ENCODE results near the gene OR2B2.
A peak's percentile ranks its signal among the peaks of the same experiment; 100 is the strongest.
"Not testable (repeated sequence)": the region's sequence is repeated elsewhere in the genome, so short reads cannot be mapped to it uniquely, and the experiment has no call there.

Gene OR2B2

GRCh38 chr6:27911956-27912446, at the start of gene OR2B2:
Gene OR2B2, minus strand, starts transcription at chr6:27912396. Its CDS starts 77 bp downstream, at chr6:27912319.
- no peak for DNase-seq

GRCh38 chr6:27957516-27957915, 45.3 kb upstream of the OR2B2 start:
- no peak for DNase-seq

DNA sequence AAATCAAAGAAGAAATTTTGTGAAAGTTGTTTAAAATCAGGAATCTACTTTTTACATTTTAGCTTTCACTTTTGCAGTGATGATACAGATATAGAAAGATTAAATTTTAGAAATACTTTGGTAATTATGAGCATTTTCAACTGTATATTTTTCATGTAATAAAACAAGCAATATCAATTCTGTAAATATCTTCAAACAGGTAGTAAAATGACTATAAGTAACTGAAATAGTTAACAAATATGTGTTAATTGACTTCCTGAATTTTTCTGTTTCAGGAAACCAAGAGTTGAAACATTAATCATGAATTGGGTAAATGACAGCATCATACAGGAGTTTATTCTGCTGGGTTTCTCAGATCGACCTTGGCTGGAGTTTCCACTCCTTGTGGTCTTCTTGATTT, 44.7 kb upstream of the OR2B2 start, which contains the start of gene OR2B6:
OR2B6 (plus strand) TSS at position 301 of the 400 bp plus-strand sequence; CDS start at position 301, 0 bp downstream.
- no peak for DNase-seq

GRCh38 chr6:27951040-27951439, 38.8 kb upstream of the OR2B2 start:
- no peak for DNase-seq

DNA sequence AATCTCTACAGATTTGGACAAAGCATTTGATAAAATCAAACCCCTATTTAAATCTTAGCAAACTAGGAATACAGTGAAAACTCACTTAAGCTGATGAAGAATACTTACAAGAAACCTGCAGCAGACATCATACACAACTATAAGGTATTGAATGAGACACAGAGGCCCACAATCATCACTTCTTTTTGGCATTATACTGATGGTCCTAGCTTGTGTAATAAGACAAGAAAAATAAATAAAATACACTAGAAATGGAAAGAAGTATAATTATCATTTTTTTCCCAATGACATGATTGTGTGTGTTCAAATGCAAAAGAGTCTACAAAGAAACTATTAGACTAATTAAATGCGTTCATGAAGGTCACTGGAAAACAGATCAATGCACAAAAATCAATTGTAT, 36.0 kb upstream of the OR2B2 start:
- DNase-seq = no peak

- not testable (repeated sequence) for DNase-seq
These were observed 30.9 kb upstream of the OR2B2 start for GRCh38 chr6:27943072-27943471.

DNA sequence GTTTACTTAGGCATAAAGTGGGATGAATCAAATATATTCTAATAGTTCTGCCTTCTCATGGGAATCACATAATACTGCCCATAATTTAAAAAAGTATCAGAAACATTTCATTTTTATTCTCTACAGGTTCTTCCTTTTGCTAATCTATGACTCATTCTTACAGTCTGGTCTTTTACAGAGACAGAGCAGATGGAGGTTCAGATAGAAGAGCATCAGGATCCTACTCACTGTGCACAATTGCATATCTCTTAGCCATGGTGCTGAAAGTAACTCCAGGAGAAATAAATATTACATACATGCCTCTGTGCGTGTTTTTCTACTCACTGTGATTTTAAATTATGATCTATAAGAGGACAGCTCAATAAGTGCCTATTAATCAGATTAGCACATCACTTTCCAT, 28.6 kb upstream of the OR2B2 start:
- DNase-seq = no peak

- no peak for DNase-seq
These were observed 19.0 kb upstream of the OR2B2 start for GRCh38 chr6:27931209-27931608.

- not testable (repeated sequence) for DNase-seq
These were observed 17.7 kb upstream of the OR2B2 start for GRCh38 chr6:27929930-27930329.

- DNase-seq = not testable (repeated sequence)
These were observed 15.8 kb upstream of the OR2B2 start for GRCh38 chr6:27928041-27928440.

- no peak for DNase-seq
These were observed 12.0 kb upstream of the OR2B2 start for GRCh38 chr6:27924179-27924578.

- no peak for DNase-seq
These were observed 10.8 kb upstream of the OR2B2 start for GRCh38 chr6:27922949-27923348.

GRCh38 chr6:27908017-27908416, 4.2 kb downstream of the OR2B2 start:
- no peak for DNase-seq

DNA sequence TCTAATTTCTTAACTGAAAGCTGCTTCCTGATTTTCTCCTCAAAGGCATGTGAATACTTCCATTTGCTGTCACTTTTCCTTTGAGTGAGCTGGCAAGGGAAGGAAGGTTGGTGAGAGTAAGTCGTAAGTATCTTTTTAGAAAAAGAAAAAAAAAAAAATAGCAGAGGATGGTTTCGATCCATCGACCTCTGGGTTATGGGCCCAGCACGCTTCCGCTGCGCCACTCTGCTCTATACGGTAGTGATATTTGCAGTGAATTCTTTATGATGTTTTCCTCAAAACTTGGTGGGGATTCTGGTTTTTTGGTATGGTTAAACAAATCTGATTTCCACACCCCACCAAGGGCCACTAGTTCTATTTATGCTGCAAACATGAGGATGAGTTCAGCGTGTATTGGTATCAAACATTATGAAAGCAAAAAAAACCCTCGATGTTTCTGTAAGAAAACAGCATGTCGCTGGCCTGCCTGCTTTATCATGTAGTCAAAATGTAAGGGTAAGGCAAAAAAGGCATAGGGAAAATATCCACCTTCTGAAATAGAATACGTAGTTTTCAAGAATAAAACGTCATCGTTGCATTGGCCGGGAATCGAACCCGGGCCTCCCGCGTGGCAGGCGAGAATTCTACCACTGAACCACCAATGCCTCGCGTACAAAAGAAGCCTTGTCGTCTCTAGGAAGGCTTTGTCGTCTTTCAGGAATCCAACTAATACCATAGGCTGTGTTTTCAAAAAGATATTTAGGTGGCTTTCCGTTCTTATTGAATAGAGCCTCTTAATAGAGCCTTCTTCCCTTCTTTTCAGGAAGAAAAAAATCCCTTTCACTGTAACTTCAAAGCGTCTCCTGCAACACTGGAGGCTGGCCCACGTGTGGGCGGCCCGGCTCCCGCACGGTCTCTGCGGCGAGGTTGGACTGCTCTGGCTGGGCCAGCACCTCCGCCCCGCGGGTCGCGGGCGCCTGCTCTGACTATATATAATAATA, 9.6 kb downstream of the OR2B2 start:
- DNase-seq = peak; percentile 99

DNA sequence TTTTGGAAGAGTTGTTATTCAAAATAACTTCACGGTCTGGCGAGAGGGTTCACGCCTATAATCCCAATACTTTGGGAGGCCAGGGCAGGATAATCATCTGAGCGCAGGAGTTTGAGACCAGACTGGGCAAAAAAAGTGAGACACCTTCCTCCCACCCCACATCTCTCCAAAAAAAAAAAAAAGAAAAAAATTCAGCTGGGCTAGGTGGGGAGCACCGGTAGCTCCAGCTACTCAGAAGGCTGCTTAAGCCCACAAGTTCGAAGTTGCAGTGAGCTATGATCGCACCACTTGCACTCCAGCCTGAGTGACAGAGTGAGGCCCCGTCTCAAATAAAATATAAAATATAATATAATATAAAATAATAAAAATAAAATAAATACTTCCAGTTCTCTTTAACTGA, 10.4 kb downstream of the OR2B2 start:
- no peak for DNase-seq

DNA sequence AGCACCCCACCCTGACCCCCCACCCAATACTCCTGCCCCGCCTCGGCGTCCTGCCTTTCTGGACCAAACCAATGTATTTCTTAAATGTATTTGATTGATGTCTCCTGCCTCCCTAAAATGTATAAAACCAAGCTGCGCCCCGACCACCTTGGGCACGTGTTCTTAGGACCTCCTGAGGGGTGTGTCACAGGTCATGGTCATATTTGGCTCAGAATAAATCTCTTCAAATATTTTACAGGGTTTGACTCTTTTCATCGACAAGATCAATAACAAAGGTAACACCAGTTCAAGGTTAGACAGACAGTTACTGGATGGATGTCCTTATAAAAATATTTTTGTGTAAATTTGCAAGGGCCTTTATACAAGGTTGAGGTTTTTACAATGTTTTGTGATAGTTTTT, 12.0 kb downstream of the OR2B2 start:
- DNase-seq = not testable (repeated sequence)

DNA sequence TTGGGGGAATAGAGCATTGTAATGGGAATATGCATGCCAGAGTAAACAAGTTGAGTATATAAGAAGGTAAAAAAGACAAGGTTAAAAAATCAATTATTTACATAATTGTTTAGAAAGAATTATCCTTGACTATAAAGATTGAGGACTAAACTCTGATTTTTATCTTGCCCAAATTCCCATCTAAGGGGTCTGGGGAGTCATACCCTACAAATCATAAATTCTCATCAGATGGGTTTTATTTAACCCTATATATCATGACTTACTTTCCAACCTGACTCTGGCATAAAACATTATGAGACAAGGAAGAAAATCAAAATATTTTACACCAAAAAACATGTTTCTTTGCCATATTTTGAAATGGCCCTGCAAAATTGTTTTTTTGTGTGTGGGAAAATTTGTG, 12.7 kb downstream of the OR2B2 start:
- no peak for DNase-seq

- no peak for DNase-seq
These were observed 14.5 kb downstream of the OR2B2 start for GRCh38 chr6:27897580-27898206.

DNA sequence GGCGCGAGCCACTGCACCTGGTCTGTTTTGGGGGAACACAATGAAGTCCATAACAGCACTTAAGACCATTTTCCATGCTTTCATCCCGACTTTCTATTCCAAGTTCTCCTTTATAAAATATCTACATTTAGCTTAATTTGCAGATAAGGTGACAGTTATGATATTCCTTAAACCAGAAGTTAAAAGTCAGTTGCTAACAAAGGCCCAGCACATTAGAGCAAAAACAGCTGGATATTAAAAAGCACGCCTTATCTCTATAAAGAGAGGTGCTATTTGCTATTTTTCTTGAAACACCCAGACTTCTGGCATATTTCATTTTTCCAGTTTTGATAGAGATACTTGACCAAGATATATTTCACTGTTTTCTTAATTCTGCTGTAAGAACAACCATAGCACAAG, 15.8 kb downstream of the OR2B2 start:
- DNase-seq = no peak

DNA sequence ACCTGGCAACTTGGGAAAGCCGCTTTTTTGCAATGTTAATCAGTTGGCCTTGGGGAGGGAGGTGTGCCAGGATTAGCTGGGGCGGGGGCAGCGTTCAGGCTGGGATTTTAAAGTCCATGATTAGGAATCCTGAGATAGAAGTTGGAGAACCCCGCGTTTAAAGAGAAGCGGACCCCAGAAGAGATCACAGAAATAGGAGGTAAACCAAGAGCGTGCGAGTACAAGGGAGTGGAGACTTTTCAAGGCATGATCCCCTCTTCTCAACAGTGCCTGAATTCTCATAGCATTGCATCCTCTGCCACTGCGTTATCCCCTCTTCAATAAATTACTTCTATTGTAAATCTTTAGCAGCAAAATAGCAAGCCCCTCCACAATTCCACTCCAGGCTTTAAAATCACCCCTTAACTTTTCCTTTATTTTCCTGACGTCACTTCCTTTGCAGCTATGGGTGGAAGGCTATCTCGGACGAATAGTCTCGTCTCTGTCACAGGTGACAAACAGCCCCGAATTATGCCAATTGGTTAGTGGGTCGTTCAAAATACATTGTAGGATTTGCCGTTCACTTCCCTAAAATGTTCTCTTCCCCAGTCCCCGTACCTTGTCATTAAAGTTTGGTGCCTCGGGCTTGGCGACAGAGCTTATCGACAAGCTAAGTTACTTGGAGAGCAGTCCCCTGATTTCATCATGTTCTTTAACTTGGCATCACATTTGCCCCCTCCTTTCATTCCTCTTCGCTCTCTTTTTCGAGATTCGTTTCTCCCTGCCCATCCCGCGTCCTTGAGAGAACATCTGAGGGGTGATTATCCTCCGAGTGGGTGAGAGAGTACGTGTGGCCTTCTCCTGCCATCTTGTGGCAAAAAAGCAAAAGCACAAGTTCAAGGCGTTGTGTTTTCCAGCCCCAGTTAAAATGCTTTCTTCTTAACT, 17.1 kb downstream of the OR2B2 start:
- DNase-seq = peak; percentile 65

GRCh38 chr6:27893836-27894807, 18.1 kb downstream of the OR2B2 start:
- peak; percentile 87 for DNase-seq

Measured in activated CD8-positive, alpha-beta memory T cell treated with anti-CD3 and anti-CD28 coated beads, Interleukin-2, amount 50 U/mL, for 48 hours (primary cell).